IMR-90 (cell line): Measurements from ENCODE around the gene SVIL.

ENCODE experiments used
- BHLHE40 ChIP-seq: fragments of 150-350 bp; IDR thresholded peaks from 2 replicates; pipeline ENCODE4 v1.6.1; 2016; ENCODE audit warnings: mild to moderate bottlenecking, low read depth, low read length
- CEBPB ChIP-seq: IDR thresholded peaks from 2 replicates; pipeline ENCODE4 v1.6.1; 2012; ENCODE audit warnings: low read depth, low read length, improper control_type of control experiment
- CHD1 ChIP-seq: IDR thresholded peaks from 2 replicates; pipeline ENCODE4 v1.6.1; 2012; ENCODE audit warnings: low read depth, low read length, improper control_type of control experiment
- FOS ChIP-seq: fragments of 150-350 bp; IDR thresholded peaks from 2 replicates; pipeline ENCODE4 v1.6.1; 2016; ENCODE audit warnings: low read depth, low read length
- NFE2L2 ChIP-seq: fragments of 150-350 bp; IDR thresholded peaks from 2 replicates; pipeline ENCODE4 v1.6.1; 2016; ENCODE audit warnings: low read depth, mild to moderate bottlenecking, low read length
- POLR2A ChIP-seq: IDR thresholded peaks from 2 replicates; pipeline ENCODE4 v1.6.1; 2012; ENCODE audit warnings: mild to moderate bottlenecking, low read depth, low read length
- RAD21 ChIP-seq: IDR thresholded peaks from 2 replicates; pipeline ENCODE4 v1.6.1; 2012; ENCODE audit warnings: low read length, improper control_type of control experiment
- RFX5 ChIP-seq: IDR thresholded peaks from 2 replicates; pipeline ENCODE4 v1.8.0; 2012; ENCODE audit warnings: low read depth, mild to moderate bottlenecking, low read length, moderate library complexity
- SMC3 ChIP-seq: fragments of 150-350 bp; IDR thresholded peaks from 2 replicates; pipeline ENCODE4 v1.6.1; 2016; ENCODE audit warnings: low read depth, mild to moderate bottlenecking, antibody characterized with exemption, low read length, moderate library complexity
- TF ChIP-seq, protein P1 (sequence below): conservative IDR thresholded peaks from 2 replicates; pipeline ENCODE4 v1.5.1; 2012; ENCODE audit warnings: mild to moderate bottlenecking, low read depth, low read length, improper control_type of control experiment
- TF ChIP-seq, protein P2 (sequence below): fragments of 150-350 bp; IDR thresholded peaks from 2 replicates; pipeline ENCODE4 v1.6.1; 2016; ENCODE audit warnings: low read depth, mild to moderate bottlenecking, low read length, moderate library complexity, borderline replicate concordance

DNA sequence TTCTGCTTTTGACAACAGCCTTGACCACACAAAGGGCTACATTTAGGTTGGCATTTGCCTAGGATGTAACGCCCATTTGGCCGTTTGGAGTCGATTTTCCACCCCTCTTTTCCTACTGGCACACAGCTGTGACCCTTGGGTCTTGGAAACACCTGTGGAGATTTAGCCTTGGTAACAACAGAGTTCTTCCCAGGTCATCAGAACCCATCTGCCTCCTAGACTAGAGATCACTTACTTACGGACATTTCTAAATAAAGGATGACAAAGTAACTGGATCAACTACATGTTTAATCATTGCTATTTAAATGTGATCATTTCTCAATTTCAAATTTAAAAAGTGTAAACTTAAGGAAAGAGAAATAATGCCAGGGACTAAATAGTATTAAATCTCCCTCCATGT is 42.0 kb upstream of the SVIL start:
- TF ChIP-seq, protein P1, sequence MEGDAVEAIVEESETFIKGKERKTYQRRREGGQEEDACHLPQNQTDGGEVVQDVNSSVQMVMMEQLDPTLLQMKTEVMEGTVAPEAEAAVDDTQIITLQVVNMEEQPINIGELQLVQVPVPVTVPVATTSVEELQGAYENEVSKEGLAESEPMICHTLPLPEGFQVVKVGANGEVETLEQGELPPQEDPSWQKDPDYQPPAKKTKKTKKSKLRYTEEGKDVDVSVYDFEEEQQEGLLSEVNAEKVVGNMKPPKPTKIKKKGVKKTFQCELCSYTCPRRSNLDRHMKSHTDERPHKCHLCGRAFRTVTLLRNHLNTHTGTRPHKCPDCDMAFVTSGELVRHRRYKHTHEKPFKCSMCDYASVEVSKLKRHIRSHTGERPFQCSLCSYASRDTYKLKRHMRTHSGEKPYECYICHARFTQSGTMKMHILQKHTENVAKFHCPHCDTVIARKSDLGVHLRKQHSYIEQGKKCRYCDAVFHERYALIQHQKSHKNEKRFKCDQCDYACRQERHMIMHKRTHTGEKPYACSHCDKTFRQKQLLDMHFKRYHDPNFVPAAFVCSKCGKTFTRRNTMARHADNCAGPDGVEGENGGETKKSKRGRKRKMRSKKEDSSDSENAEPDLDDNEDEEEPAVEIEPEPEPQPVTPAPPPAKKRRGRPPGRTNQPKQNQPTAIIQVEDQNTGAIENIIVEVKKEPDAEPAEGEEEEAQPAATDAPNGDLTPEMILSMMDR = no peak
- no peak for TF ChIP-seq RFX5
- no peak for TF ChIP-seq POLR2A
- TF ChIP-seq RAD21 = no peak
- TF ChIP-seq SMC3 = no peak
- no peak for TF ChIP-seq CHD1
- no peak for TF ChIP-seq BHLHE40
- TF ChIP-seq CEBPB = no peak
- no peak for TF ChIP-seq NFE2L2
- TF ChIP-seq, protein P2, sequence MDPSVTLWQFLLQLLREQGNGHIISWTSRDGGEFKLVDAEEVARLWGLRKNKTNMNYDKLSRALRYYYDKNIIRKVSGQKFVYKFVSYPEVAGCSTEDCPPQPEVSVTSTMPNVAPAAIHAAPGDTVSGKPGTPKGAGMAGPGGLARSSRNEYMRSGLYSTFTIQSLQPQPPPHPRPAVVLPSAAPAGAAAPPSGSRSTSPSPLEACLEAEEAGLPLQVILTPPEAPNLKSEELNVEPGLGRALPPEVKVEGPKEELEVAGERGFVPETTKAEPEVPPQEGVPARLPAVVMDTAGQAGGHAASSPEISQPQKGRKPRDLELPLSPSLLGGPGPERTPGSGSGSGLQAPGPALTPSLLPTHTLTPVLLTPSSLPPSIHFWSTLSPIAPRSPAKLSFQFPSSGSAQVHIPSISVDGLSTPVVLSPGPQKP = no peak
- no peak for TF ChIP-seq FOS
